ENCODE measurements around the gene MBTD1. TPM values are rescaled to one million over a fixed set of nuclear protein-coding genes. Genes with fewer than 3 reads are reported as not detected.
A peak's percentile ranks its signal among the peaks of the same experiment; 100 is the strongest.

The MBTD1 gene
- total and polyA plus RNA-seq, 9 of the 15 experiments (the other 6 are each of a cell fraction or from before 2014, with no cell fraction given) = 2.1 to 26.3 (median 13.3) TPM

- TF ChIP-seq NR4A1 (CRISPR knock-in tag; IDR thresholded peaks at IDR 0.05) = no peak
- no peak for TF ChIP-seq NR4A1 (tag; IDR thresholded peaks at IDR 0.05)
- no peak for TF ChIP-seq NFYB (IDR thresholded peaks at IDR 0.05; ENCODE audit: extremely low read depth, insufficient read length)
- TF ChIP-seq TEAD1 (CRISPR knock-in tag; IDR thresholded peaks at IDR 0.05) = peak in 1 of 2 experiments; percentile 83; a peak in 2 of 4 replicates
- no peak; the same call in 1 of the 2 replicates for TF ChIP-seq ZNF830 (CRISPR knock-in tag; IDR thresholded peaks at IDR 0.05)
- peak; percentile 96 for TF ChIP-seq CREB3L1 (IDR thresholded peaks at IDR 0.05; ENCODE audit: borderline replicate concordance, low read depth)
- peak; percentile 76; the same call in 1 of the 2 replicates for TF ChIP-seq SMAD3 (CRISPR knock-in tag; conservative IDR thresholded peaks at IDR 0.05)
- no peak for TF ChIP-seq U2AF1 (optimal IDR thresholded peaks at IDR 0.05; ENCODE audit: low read depth, low read length)
- TF ChIP-seq TFE3 (CRISPR knock-in tag; IDR thresholded peaks at IDR 0.05) = peak; percentile 42; the same call in 1 of the 2 replicates
- TF ChIP-seq CBX8 (IDR thresholded peaks at IDR 0.05; ENCODE audit: borderline replicate concordance, extremely low read depth, low read depth, low read length, poor library complexity, severe bottlenecking) = no peak
- TF ChIP-seq ZNF197 (CRISPR knock-in tag; IDR thresholded peaks at IDR 0.05; ENCODE audit: low read depth) = 0 out of 2 replicates have a peak, but pooled peaks have one; percentile 31
- TF ChIP-seq TOE1 (IDR thresholded peaks at IDR 0.05; ENCODE audit: borderline replicate concordance) = peak; percentile 95
- peak; percentile 94 for TF ChIP-seq TOE1 (CRISPR knock-in tag; IDR thresholded peaks at IDR 0.05; ENCODE audit: borderline replicate concordance, low read depth)
- TF ChIP-seq CHD2 (IDR thresholded peaks at IDR 0.05; ENCODE audit: low read depth, low read length) = peak; percentile 63
- peak; percentile 90 for TF ChIP-seq GTF2F1 (IDR thresholded peaks at IDR 0.05; ENCODE audit: low read depth, low read length)
- TF ChIP-seq E2F6 (IDR thresholded peaks at IDR 0.05; ENCODE audit: borderline replicate concordance in 1 of 2, extremely low read depth in 1 of 2, insufficient read depth in 1 of 2, insufficient read length in 1 of 2, low read depth in 1 of 2, low read length in 1 of 2, poor library complexity in 1 of 2, severe bottlenecking in 1 of 2) = peak; percentile 88 to 92
- TF ChIP-seq TFAP4 (CRISPR knock-in tag; IDR thresholded peaks at IDR 0.05; ENCODE audit: borderline replicate concordance) = peak; percentile 94
- no peak for TF ChIP-seq MED1 (CRISPR knock-in tag; IDR thresholded peaks at IDR 0.05; ENCODE audit: borderline replicate concordance)
- peak; percentile 88 to 91 for TF ChIP-seq MAZ (CRISPR knock-in tag; conservative IDR thresholded peaks at IDR 0.05 in 1 of 2, IDR thresholded peaks at IDR 0.05 in 1 of 2)
- peak; percentile 100 for TF ChIP-seq GABPA (tag; conservative IDR thresholded peaks at IDR 0.05; ENCODE audit: low read depth)
These were observed 106.4 kb downstream of the MBTD1 start, which contains the start of gene NME1 (continued) for GRCh38 chr17:51153210-51154072.
